HuH-7 (cell line): ENCODE results near the gene SLC22A23.

ENCODE experiments used
- DNase-seq: peaks from one replicate; pipeline ENCODE4 v3.0.0; 2011; ENCODE audit warnings: low spot score

Gene SLC22A23

GRCh38 chr6:3471711-3472110 is 14.9 kb upstream of the SLC22A23 start:
- DNase-seq, result no peak

DNA sequence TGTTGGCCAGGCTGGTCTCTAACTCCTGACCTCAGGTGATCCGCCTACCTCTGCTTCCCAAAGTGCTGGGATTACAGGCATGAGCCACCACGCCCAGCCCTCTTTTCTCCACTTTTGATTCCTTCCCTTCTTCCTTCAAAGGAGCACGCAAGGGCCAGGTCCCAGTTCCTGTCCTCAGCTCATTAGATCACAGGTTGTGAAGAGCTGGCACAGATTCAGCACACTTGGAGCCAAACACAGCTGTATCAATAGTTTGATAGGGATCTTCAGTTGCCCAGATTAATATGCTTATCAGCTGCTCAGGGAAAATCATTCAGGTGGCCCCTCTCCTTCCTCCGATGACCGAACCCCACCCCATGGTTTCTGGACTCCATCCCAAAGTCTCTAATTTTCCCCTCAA is 14.4 kb upstream of the SLC22A23 start:
- no peak for DNase-seq

DNA sequence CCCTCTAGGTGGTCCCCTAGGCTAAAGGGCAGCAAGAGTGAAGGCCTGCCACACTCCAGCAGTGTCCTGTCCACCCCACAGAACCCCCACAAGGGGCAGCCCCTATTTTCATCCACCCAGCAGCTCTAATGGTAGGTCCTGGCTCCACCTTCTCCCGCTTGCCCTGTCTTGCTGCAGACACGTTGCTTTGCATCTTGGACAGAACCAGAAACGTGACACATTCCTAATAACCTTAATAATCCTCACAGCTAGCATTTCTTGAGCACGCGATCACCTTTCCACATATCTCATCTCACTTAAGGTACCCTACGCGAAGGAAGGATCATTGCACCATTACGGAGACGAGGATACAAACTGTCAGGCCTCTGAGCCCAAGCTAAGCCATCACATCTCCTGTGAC is 11.7 kb upstream of the SLC22A23 start:
- no peak for DNase-seq

GRCh38 chr6:3467996-3468395 is 11.1 kb upstream of the SLC22A23 start:
- DNase-seq, result no peak

DNA sequence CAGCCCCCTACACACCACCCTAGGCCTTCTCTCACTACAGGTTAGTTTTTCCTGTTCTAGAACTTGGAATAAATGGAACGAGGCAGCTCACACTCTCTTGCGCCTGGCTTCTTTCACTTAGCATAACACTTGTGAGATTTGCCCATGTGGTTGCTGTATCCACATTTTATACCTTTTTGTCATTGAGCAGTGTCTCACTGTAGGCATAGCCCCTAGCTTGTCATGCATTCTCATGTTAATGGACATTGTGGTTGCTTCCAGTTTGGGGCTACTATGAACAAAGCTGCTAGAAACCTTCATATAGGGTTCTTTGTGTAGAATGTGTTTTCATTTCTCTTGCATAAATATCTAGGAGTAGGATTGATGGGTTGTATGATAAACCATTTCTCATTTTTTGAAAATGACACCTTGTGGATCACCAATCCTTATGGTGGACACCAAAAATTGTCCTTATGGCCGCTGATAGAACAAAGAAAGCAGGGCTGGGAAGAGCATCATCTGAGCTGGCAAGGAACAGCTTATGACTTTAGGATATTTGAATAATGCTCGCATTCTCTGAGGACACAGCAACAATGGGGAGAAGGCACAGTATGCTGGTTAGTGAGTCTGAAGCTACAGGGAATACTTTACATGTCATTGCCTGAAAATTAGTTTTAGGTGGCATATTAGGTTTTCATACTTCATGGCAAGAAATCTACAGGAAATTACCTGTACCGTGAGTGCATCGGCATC is 9.8 kb upstream of the SLC22A23 start:
- DNase-seq, result no peak

DNA sequence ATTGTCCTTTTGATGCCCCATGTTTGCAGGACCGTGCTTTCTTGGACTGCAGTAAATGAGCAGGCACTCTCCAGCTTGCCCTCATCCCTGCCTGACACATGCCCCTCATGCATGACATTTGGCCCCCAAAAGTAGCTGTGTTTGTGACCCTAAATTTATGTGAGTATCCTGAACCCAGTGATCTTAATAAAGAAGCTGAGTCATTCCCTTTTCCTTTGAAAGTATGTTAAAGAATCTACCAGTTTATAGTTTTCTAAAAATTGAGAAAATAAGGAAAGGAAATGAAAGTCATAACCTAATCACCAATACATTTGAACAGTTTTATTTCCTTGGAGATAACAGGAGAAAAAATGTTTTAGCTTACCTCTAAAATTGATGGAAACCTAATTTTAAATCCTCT is 3.4 kb upstream of the SLC22A23 start:
- DNase-seq, result no peak

- no peak for DNase-seq
These were observed 2.0 kb upstream of the SLC22A23 start for GRCh38 chr6:3458706-3459421.

GRCh38 chr6:3457710-3458602 is 1.1 kb upstream of the SLC22A23 start:
- no peak for DNase-seq

GRCh38 chr6:3456395-3456897 is 404 bp downstream of the SLC22A23 start:
- no peak for DNase-seq

- no peak for DNase-seq
These were observed 1.1 kb downstream of the SLC22A23 start for GRCh38 chr6:3455569-3456394.

DNA sequence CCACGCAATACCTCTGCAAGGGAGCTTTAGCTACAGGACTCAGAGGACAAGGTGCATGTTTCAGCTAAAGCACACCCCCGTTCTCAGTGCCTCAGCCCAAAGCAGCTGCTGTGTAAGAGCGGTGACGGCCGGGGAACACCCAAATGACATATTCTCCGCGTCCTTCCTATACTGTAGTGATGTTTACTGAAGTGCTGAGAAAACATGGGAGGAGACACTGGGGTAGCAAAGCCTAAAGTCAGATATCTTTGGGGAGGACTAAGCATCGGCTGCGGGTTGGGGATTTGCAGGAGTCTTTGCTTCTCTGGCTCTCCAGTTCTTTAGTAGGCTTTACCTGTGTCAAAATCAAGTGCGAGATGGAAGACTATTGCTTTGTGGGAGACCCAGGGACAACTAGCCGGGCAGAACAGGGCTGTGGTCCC is 1.7 kb downstream of the SLC22A23 start:
- DNase-seq, result no peak

DNA sequence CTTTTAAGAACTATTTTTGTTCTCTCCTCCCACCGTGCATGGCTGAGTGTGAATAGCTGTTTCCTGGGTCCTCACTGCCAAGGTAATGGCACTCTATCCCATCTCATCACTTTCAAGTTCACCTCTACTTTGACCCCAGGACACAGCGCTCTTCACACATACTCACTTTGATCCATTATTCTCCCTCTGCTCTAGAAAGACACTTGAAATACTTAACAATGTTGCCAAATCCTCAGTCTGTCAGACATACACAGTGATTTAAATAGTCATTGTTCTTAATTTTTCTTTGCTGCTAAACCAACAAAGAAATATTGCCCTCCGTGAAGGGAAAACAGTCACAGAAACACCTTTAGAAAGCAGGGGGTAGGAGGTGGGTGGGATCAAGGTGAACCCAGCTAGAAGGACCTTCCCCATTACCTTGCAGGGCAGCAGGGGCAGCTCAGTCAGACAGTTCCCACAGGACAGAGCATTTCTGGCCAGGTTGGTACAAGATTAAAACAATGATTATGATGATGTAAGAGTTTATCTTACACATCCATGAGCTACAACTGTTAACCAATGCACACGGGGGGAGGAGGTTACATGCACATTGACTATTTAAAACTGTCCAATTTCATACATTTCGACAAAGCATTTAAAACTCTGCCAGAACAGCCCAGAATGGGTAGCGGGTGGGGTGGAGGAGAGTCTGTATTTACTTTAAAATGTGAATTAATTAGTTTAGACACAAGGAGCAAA is 2.4 kb downstream of the SLC22A23 start:
- DNase-seq, result no peak

- no peak for DNase-seq
These were observed 3.2 kb downstream of the SLC22A23 start for GRCh38 chr6:3453413-3454272.

DNA sequence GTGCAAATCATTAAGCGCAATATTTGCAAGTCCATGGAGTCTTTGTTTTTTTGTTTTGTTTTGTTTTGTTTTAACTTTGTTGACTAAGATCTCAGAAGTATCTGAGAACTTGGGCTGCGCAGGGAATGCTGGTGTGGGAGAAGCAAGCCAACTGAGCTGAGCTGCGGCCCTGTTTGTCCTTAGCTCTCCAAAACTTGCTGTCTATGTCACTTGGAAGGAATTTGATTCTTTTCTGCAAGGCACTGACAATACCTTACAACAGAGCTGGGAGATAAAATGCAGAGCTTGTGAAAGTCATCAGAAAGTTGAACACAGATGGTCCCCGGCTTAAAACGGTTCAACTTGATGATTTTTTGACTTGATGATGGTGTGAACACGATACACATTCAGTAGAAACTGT is 5.4 kb downstream of the SLC22A23 start:
- DNase-seq, result no peak

DNA sequence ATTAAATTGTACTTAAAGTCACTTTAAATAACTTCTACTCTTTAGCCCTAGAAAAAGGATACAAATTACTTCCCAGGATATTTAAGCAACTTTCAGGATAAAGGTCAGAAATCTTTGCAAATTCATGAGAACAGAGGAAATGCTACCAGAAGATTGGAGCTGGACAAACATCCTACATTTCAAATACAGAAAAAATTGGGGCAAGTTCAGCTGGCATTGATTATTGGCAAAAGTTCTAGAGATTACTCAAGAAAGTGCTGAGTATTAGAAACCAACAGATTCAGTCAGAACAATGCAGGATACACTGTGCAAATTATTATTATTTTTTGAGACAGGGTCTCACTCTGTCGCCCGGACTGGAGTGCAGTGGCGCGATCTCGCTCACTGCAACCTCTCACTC is 6.0 kb downstream of the SLC22A23 start:
- no peak for DNase-seq

- DNase-seq, result no peak
These were observed 7.0 kb downstream of the SLC22A23 start for GRCh38 chr6:3449750-3450305.

DNA sequence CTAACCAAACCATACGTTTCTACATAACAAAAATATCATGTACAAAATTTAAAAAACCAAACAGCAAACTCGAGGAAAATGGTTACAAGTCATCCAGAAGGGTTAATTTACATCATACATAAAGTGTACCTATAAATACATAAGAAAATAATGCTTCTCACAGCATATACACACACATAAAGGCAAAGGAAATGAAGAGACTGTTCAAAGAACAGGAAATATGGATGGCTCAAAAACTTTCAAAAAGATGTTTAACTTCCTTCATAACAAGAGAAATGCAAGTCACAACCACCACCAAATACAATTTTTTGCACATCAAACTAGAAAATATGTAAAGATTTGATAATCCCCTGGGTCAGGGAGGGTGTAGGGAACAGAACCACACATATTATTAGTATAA is 7.5 kb downstream of the SLC22A23 start:
- DNase-seq, result no peak

- DNase-seq, result no peak
These were observed 9.8 kb downstream of the SLC22A23 start for GRCh38 chr6:3447005-3447404.

GRCh38 chr6:3446184-3446583 is 10.7 kb downstream of the SLC22A23 start:
- no peak for DNase-seq
